Measurements from ENCODE around the gene ARHGAP1.

DNA sequence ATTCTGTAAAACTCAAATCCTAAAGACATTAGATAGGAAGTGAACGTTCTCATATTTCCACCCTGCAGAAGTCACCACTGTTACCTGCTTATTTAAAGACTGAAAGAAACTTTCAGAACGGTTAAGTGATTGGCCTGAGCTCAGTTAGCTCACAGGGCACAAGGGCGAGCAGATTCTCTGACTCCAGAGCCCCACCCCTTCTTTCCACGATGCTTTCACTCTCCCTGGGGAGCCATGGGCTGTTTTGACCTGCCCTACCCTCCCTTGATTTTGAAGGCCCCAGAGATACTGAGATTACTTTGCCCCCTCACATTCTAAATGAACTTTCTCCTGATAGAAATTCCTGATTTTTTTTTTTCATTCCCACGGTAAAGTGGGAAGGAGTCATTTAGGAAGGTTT is 33.9 kb downstream of the ARHGAP1 start:
- TF ChIP-seq TAF1 (IDR thresholded peaks at IDR 0.05; ENCODE audit: borderline replicate concordance, insufficient read depth, low read length), result no peak
- TF ChIP-seq POLR2AphosphoS5 (IDR thresholded peaks at IDR 0.05; ENCODE audit: low read depth, low read length), result no peak
- TF ChIP-seq, protein P1, sequence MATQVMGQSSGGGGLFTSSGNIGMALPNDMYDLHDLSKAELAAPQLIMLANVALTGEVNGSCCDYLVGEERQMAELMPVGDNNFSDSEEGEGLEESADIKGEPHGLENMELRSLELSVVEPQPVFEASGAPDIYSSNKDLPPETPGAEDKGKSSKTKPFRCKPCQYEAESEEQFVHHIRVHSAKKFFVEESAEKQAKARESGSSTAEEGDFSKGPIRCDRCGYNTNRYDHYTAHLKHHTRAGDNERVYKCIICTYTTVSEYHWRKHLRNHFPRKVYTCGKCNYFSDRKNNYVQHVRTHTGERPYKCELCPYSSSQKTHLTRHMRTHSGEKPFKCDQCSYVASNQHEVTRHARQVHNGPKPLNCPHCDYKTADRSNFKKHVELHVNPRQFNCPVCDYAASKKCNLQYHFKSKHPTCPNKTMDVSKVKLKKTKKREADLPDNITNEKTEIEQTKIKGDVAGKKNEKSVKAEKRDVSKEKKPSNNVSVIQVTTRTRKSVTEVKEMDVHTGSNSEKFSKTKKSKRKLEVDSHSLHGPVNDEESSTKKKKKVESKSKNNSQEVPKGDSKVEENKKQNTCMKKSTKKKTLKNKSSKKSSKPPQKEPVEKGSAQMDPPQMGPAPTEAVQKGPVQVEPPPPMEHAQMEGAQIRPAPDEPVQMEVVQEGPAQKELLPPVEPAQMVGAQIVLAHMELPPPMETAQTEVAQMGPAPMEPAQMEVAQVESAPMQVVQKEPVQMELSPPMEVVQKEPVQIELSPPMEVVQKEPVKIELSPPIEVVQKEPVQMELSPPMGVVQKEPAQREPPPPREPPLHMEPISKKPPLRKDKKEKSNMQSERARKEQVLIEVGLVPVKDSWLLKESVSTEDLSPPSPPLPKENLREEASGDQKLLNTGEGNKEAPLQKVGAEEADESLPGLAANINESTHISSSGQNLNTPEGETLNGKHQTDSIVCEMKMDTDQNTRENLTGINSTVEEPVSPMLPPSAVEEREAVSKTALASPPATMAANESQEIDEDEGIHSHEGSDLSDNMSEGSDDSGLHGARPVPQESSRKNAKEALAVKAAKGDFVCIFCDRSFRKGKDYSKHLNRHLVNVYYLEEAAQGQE (IDR thresholded peaks at IDR 0.05; ENCODE audit: insufficient read depth in 1 of 2, low read depth in 2 of 2, low read length in 2 of 2), result no peak
- TF ChIP-seq SIN3A (IDR thresholded peaks at IDR 0.05; ENCODE audit: borderline replicate concordance, insufficient read depth, low read length), result no peak
- TF ChIP-seq FOXP2 (optimal IDR thresholded peaks at IDR 0.05; ENCODE audit: borderline replicate concordance, extremely low read depth, extremely low read length, insufficient read depth), result no peak
